Prostate gland (tissue), 2 donors: ENCODE data around the gene KRTAP1-3. TPM values are rescaled to one million over a fixed set of nuclear protein-coding genes. Genes with fewer than 3 reads are reported as not detected.

Experiments
- DNase-seq: peaks from one replicate; pipeline ENCODE4 v3.0.0-alpha.2; 2019; ENCODE audit warnings: low spot score
- H3K27ac ChIP-seq, 2 donors: fragments of 200-600 bp; sonication (generic); 2 replicates each; pipeline ENCODE4 v1.5.1; 2017 to 2019
- H3K27me3 ChIP-seq: fragments of 200-600 bp; sonication (generic); replicated peaks from 2 replicates; pipeline ENCODE4 v1.5.1; 2019; ENCODE audit not compliant: insufficient read depth
- H3K36me3 ChIP-seq, 2 donors: fragments of 200-600 bp; sonication (generic); 1 replicate in 1 of 2; 2 replicates in 1 of 2; pipeline versions ENCODE4 v1.5.1 to v1.8.1; 2017 to 2019
- H3K4me1 ChIP-seq: fragments of 200-600 bp; sonication (generic); replicated peaks from 2 replicates; pipeline ENCODE4 v1.5.1; 2019
- H3K4me3 ChIP-seq, 2 donors: fragments of 200-600 bp; sonication (generic); 2 replicates each; pipeline ENCODE4 v1.5.1; 2017 to 2019
- H3K9me3 ChIP-seq: fragments of 200-600 bp; sonication (generic); 2 replicates; pipeline ENCODE4 v1.5.1; 2017
- POLR2A ChIP-seq: fragments of 450-650 bp; IDR thresholded peaks from one replicate; pipeline ENCODE4 v1.6.1; 2016; ENCODE audit warnings: antibody characterized with exemption, mild to moderate bottlenecking
- POLR2AphosphoS5 ChIP-seq: sonication (generic); formaldehyde crosslinking; IDR thresholded peaks from one replicate; pipeline ENCODE4 v1.6.1; 2017; ENCODE audit warnings: antibody characterized with exemption
- WGBS: methylation state at CpG from one replicate; pipeline ENCODE4 v1.1.5; 2018; 5-methylcytosine and 5-hydroxymethylcytosine counted together
- intact Hi-C: fragments of 100-400 bp; cut with DNase I; formaldehyde crosslinking; loops from one replicate; pipeline ENCODE4 v1.14.2; 2022
- total RNA-seq, 2 donors: library from RNA; depleted of rRNA; stranded (reverse); fragments of >200 nt; gene quantifications; one replicate each; pipeline ENCODE4 v1.1.0, GENCODE V29; 2016
- TF ChIP-seq, protein P1 (sequence below), 4 experiments: fragments of 200-600 bp in 2 of 4; fragments of 450-650 bp in 2 of 4; sonication (generic) in 2 of 4; IDR thresholded peaks; 1 replicate in 3 of 4; 2 replicates in 1 of 4; pipeline ENCODE4 v1.5.1; 2016 to 2019; ENCODE audit warnings: antibody characterized with exemption in 4 of 4, mild to moderate bottlenecking in 2 of 4, moderate library complexity in 2 of 4

KRTAP1-3 gene
- total RNA-seq, 2 donors from 2014 or later = not detected

DNA sequence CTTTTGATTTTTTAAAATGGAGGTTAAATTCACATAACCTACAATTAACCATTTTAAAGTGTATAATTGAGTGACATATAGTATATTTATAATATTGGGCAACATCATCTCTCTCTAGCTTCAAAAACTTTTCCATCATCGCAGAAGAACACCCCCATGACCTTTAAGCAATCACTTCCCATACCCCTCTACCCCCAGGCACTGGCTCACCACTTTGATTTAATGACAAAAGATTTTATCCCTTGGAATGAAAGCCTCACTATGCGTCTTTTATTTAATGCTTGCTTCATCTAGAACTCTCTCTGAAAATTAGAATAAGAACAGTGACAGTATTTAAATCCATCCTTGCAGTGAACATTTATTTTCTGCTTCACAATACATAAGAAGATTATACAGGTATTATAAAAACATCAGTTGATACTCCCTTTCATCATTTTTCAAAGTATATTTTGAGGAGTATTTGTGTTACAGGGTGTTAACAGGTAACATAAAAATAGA is 3.2 kb upstream of the KRTAP1-3 start:
- no peak for DNase-seq
- H3K27ac ChIP-seq = no peak overlapping the region
- H3K36me3 ChIP-seq = no peaks in the 10 kb centered on the region
- TF ChIP-seq POLR2A (no peak), POLR2AphosphoS5 (no peak)
- TF ChIP-seq, protein P1, sequence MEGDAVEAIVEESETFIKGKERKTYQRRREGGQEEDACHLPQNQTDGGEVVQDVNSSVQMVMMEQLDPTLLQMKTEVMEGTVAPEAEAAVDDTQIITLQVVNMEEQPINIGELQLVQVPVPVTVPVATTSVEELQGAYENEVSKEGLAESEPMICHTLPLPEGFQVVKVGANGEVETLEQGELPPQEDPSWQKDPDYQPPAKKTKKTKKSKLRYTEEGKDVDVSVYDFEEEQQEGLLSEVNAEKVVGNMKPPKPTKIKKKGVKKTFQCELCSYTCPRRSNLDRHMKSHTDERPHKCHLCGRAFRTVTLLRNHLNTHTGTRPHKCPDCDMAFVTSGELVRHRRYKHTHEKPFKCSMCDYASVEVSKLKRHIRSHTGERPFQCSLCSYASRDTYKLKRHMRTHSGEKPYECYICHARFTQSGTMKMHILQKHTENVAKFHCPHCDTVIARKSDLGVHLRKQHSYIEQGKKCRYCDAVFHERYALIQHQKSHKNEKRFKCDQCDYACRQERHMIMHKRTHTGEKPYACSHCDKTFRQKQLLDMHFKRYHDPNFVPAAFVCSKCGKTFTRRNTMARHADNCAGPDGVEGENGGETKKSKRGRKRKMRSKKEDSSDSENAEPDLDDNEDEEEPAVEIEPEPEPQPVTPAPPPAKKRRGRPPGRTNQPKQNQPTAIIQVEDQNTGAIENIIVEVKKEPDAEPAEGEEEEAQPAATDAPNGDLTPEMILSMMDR (IDR thresholded peaks at IDR 0.05) = no peak
- no peaks in the 10 kb centered on the region for H3K4me1 ChIP-seq
- H3K4me3 ChIP-seq = no peak overlapping the region
- no peaks in the 10 kb centered on the region for H3K9me3 ChIP-seq
- 89% methylated on average over 2 of the region's 2 CpGs for WGBS
- H3K27me3 ChIP-seq = no peaks in the 10 kb centered on the region
- intact Hi-C loops = no loop called here

DNA sequence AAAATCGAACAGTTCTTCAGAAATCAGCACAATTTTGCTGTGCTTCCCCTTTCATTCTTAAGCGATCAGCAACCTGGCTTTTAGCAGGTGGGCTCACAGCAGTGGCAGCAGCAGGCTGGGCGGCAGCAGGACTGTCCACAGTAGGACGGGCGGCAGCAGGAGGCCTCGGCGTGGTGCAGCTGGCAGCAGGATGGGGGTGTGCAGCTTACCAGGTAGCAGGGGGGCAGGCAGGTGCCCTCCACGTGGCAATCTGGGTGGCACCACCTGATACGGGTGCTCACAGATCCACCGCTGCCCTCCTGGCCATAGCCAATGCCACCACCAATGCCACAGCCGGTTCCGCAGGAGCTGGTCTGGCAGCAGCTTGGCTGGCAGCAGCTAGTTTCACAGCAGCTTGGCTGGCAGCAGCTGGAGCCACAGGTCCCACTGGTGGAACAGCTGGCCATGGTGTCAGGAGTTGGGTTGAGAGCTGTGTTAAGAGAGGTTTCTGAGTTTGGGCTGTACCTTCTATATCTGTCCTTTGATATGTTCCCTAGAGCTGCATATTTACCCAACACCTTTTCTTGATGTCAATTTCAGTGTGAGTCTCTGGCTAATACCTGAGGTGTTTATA is 4.9 kb downstream of the KRTAP1-3 start, which contains the start of gene KRTAP1-4:
Gene KRTAP1-4, minus strand, starts transcription at position 563 of the 613 bp plus-strand sequence. Its CDS starts 117 bp downstream, at position 446.
- Histone ChIP-seq H3K36me3 (no peaks in the 10 kb centered on the region), H3K27me3 (no peaks in the 10 kb centered on the region), H3K4me1 (no peaks in the 10 kb centered on the region), H3K9me3 (no peaks in the 10 kb centered on the region), H3K27ac (no peak within 1 kb of the TSS), H3K4me3 (no peak within 1 kb of the TSS)
- intact Hi-C loops = no loop called here
- TF ChIP-seq, protein P1 (IDR thresholded peaks at IDR 0.05) = no peak
- TF ChIP-seq POLR2AphosphoS5 (no peak), POLR2A (no peak)
- DNase-seq = no peak
- WGBS = 83% methylated on average over 12 of the region's 12 CpGs

DNA sequence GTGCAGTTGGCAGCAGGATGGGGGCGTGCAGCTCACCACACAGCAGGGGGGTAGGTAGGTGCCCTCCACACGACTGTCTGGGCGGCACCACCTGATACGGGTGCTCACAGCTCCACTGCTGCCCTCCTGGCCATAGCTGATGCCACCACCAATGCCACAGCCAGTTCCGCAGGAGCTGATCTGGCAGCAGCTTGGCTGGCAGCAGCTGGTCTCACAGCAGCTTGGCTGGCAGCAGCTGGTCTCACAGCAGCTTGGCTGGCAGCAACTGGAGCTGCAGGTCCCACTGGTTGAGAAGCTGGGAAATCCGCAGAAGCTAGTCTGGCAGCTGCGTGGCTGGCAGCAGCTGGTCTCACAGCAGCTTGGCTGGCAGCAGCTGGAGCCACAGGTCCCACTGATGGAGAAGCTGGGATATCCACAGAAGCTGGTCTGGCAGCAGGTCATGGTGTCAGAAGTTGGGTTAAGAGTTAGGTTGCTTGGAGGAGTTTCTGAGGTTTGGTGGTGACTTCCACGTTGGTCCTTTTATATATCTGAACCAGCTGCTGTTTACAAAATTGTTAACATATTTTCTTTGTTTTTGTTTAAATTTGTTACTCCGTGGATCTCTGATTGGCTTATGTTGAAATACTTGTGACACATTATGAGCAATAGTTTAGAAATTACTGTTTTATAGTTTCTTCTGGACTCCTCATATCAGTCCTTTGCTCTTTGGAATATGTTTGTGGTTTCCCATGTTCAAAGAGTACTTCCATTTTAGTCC is 7.8 kb downstream of the KRTAP1-3 start, which contains the start of gene KRTAP1-5:
Gene KRTAP1-5, minus strand, starts transcription at position 494 of the 757 bp plus-strand sequence. Its CDS starts 53 bp downstream, at position 441.
- Histone ChIP-seq H3K4me3 (no peak within 1 kb of the TSS), H3K27me3 (no peaks in the 10 kb centered on the region), H3K36me3 (no peaks in the 10 kb centered on the region), H3K27ac (no peak within 1 kb of the TSS), H3K9me3 (no peaks in the 10 kb centered on the region), H3K4me1 (no peaks in the 10 kb centered on the region)
- no peak for DNase-seq
- no peak for TF ChIP-seq POLR2A
- TF ChIP-seq, protein P1 (IDR thresholded peaks at IDR 0.05) = no peak
- no peak for TF ChIP-seq POLR2AphosphoS5
- intact Hi-C loops = no loop called here
- 58% methylated on average over 9 of the region's 9 CpGs for WGBS

GRCh38 chr17:41024697-41025096 is 10.0 kb downstream of the KRTAP1-3 start:
- no peak overlapping the region for H3K27ac ChIP-seq
- H3K4me3 ChIP-seq = no peak overlapping the region
- H3K4me1 ChIP-seq = no peaks in the 10 kb centered on the region
- no peak for DNase-seq
- TF ChIP-seq POLR2AphosphoS5 (no peak), POLR2A (no peak)
- TF ChIP-seq, protein P1 (IDR thresholded peaks at IDR 0.05) = no peak
- no peaks in the 10 kb centered on the region for H3K9me3 ChIP-seq
- intact Hi-C loops = no loop called here
- WGBS = 81% methylated on average over 3 of the region's 3 CpGs
- H3K27me3 ChIP-seq = no peaks in the 10 kb centered on the region
- no peaks in the 10 kb centered on the region for H3K36me3 ChIP-seq
